RWPE2 (cell line): ENCODE measurements around the gene ZSWIM3.
A peak's percentile ranks its signal among the peaks of the same experiment; 100 is the strongest.

ENCODE experiments used
- ATAC-seq: fragments of 200-7000 bp; cut with Tn5 transposase; 3 replicates; pipeline ENCODE4 v1.9.1; 2021; ENCODE audit warnings: low read depth
- DNase-seq: peaks from one replicate; pipeline ENCODE4 v3.0.0-alpha.2; 2020; ENCODE audit warnings: low spot score
- H3K27ac ChIP-seq: fragments of 450-650 bp; 2 replicates; pipeline ENCODE4 v1.5.1; 2017; ENCODE audit warnings: mild to moderate bottlenecking; ENCODE audit not compliant: poor library complexity, severe bottlenecking
- H3K27me3 ChIP-seq: fragments of 250-450 bp; sonication (Bioruptor Pico); 2 replicates; pipeline ENCODE4 v1.5.1; 2021; ENCODE audit warnings: mild to moderate bottlenecking, moderate library complexity; ENCODE audit not compliant: insufficient read depth, poor library complexity, severe bottlenecking
- H3K36me3 ChIP-seq: fragments of 250-450 bp; sonication (Bioruptor Pico); 2 replicates; pipeline ENCODE4 v1.5.1; 2020; ENCODE audit warnings: low read depth, mild to moderate bottlenecking, moderate library complexity
- H3K4me1 ChIP-seq: fragments of 250-450 bp; sonication (Bioruptor Pico); 2 replicates; pipeline ENCODE4 v1.5.1; 2021; ENCODE audit warnings: mild to moderate bottlenecking, moderate library complexity; ENCODE audit not compliant: insufficient read depth, poor library complexity, severe bottlenecking
- H3K4me3 ChIP-seq: fragments of 250-450 bp; sonication (Bioruptor Pico); 2 replicates; pipeline ENCODE4 v1.5.1; 2021; ENCODE audit warnings: mild to moderate bottlenecking, moderate library complexity; ENCODE audit not compliant: severe bottlenecking
- H3K9me3 ChIP-seq: fragments of 250-450 bp; sonication (Bioruptor Pico); 2 replicates; pipeline ENCODE4 v1.5.1; 2021; ENCODE audit warnings: mild to moderate bottlenecking, moderate library complexity; ENCODE audit not compliant: severe bottlenecking
- CTCF ChIP-seq: fragments of 450-650 bp; IDR thresholded peaks from one replicate; pipeline ENCODE4 v1.5.1; 2017; ENCODE audit warnings: mild to moderate bottlenecking, moderate library complexity; ENCODE audit not compliant: poor library complexity, severe bottlenecking

The ZSWIM3 gene

GRCh38 chr20:45918779-45919537 is 61.5 kb downstream of the ZSWIM3 start:
- no peaks in the 10 kb centered on the region for H3K4me1 ChIP-seq
- no peak for DNase-seq

GRCh38 chr20:45919542-45920399 is 62.4 kb downstream of the ZSWIM3 start:
- Histone ChIP-seq H3K4me3 (no peak overlapping the region), H3K4me1 (no peaks in the 10 kb centered on the region), H3K27me3 (no peaks in the 10 kb centered on the region), H3K27ac (no peak overlapping the region), H3K9me3 (no peaks in the 10 kb centered on the region), H3K36me3 (no peaks in the 10 kb centered on the region)
- TF ChIP-seq CTCF = no peak
- ATAC-seq (no peak), DNase-seq (no peak)

More at GRCh38 chr20:45918779-45919537, 61.5 kb downstream of the ZSWIM3 start:
- H3K9me3 ChIP-seq = no peaks in the 10 kb centered on the region
- no peaks in the 10 kb centered on the region for H3K27me3 ChIP-seq
- no peaks in the 10 kb centered on the region for H3K36me3 ChIP-seq
- H3K4me3 ChIP-seq = no peak overlapping the region
- no peak for ATAC-seq
- H3K27ac ChIP-seq = no peak overlapping the region
- TF ChIP-seq CTCF = no peak

- no peak for DNase-seq
- peak; percentile 8; the same call in 1 of the 3 replicates for ATAC-seq
- H3K4me3 ChIP-seq = no peak overlapping the region
- no peak overlapping the region for H3K27ac ChIP-seq
- H3K9me3 ChIP-seq = no peaks in the 10 kb centered on the region
- no peaks in the 10 kb centered on the region for H3K27me3 ChIP-seq
- no peaks in the 10 kb centered on the region for H3K36me3 ChIP-seq
- H3K4me1 ChIP-seq = no peaks in the 10 kb centered on the region
- TF ChIP-seq CTCF = no peak
These were observed 63.3 kb downstream of the ZSWIM3 start for GRCh38 chr20:45920462-45921336.

GRCh38 chr20:45921337-45922189 is 64.1 kb downstream of the ZSWIM3 start:
- H3K36me3 ChIP-seq = no peaks in the 10 kb centered on the region
- no peaks in the 10 kb centered on the region for H3K4me1 ChIP-seq
- H3K27me3 ChIP-seq = no peaks in the 10 kb centered on the region
- H3K4me3 ChIP-seq = no peak overlapping the region
- no peak overlapping the region for H3K27ac ChIP-seq
- DNase-seq (no peak), ATAC-seq (no peak)
- no peaks in the 10 kb centered on the region for H3K9me3 ChIP-seq
- TF ChIP-seq CTCF = no peak
